GM19468 (cell line): ENCODE data around the gene GALNTL6.

Experiments used
- ATAC-seq: cut with Tn5 transposase; IDR thresholded peaks from one replicate; pipeline ENCODE4 v1.9.1; 2021; ENCODE audit warnings: mild to moderate bottlenecking, moderate library complexity, moderate number of reproducible peaks; ENCODE audit not compliant: unreplicated experiment; ENCODE audit errors: extremely low read depth

GALNTL6 gene

GRCh38 chr4:171875291-171875690 is 62.1 kb downstream of the GALNTL6 start:
- ATAC-seq: no peak

DNA sequence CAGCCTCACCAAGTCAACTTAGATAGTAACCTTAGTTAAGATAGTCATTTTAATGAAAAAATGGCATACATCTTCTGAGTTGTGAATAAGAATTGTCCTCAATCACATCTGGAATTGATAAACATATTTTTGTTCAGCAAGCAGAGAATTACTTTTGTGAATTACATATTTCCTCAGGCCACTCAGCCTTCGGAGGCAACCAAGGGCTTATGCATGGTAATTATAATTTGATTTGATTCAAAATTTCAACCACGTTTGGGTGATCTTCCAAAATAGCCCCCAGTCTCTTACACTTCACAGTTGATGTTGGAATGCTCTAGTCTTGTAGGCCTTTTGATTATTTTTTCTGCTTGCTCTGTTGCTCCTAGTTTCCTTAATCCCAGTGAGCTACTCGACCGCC is 63.4 kb downstream of the GALNTL6 start:
- ATAC-seq: no peak

DNA sequence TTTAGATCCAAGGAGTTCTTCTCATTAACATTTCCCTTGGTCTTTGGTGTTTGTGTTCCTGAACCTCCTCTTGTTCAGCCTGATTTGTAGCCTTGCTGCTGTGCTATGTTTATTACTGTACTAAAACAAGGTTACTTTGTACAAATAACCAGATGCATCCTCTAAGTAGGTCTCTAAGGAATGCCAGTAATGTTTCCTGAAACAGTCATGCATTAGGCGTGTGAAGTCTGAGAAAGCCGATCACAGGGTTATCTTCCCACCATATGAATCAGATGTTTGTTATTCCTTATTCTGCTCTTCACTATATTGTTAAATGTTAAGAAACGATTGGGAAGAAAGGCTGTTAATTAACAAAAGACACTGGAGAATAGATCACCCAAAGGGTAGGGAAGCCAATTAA is 66.9 kb downstream of the GALNTL6 start:
- ATAC-seq: no peak

- no peak for ATAC-seq
Observed at GRCh38 chr4:171889681-171890080, 76.5 kb downstream of the GALNTL6 start.

- peak; percentile 50 for ATAC-seq
Observed at GRCh38 chr4:171891038-171891437, 77.8 kb downstream of the GALNTL6 start.

DNA sequence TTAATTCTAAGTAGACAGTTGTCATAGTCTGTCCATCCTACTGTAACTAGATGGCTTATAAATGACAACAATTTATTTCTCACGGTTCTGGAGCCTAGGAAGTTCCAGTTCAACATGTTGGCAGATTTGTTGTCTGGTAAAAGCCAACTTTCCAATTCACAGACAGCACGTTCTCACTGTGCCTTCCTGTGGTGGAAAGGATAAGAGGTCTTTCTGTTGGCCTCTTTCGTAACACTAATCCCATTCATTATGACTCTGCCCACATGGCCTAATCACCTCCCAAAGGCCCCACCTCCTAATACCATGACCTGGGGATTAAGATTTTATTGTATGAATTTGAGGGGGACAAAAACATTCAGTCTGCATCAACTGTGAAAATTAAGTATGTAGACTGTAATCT is 83.2 kb downstream of the GALNTL6 start:
- no peak for ATAC-seq

DNA sequence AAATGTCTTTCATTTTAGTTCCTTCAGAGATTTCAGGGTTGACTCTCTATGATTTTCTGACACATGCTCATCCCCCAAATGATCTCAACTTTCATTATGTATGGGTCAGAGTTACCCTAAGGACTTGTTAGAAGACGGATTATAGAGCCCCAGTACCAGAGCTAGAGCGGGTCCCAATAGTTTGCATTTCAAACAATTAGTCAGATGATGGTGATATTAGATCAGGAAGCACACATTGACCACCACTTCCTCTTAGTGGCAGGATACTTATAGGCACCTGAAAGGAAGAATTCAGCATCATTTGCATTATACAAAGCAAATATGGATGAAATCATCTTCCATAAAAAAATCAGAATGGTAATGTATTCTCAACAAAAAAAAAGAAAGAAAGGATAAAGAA is 106.1 kb downstream of the GALNTL6 start:
- ATAC-seq: no peak

- ATAC-seq: no peak
Observed at GRCh38 chr4:171920901-171921300, 107.7 kb downstream of the GALNTL6 start.

DNA sequence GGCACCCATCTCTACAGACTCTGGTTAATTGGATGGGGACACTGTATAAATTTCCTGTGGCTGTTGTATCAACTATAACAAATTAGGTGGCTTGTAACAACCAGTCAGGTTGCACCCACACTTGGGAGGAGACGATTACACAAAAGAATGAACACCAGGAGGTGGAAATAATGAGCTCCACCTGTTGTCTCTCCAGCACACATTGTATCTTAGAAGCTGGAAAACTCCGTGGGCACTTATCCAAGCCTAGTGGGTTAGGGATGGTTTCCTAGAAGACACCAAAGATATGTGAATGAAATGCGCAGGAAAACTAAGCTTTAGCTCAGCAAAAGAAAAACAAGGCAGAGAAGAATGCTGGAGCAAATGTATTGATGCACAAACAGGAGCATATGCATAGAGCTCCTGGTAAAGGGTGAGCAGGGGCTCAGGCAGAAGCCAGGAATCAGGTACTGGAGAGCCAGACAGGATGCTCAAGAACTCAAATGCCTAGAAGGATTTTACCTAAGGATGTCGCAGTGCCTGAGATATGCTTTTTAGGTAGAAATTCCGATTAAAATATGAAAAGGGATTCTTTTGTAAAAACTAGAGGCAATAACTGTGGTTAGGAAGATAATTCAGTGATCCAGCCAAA is 111.7 kb downstream of the GALNTL6 start:
- no peak for ATAC-seq

- ATAC-seq: no peak
Observed at GRCh38 chr4:171928336-171928735, 115.1 kb downstream of the GALNTL6 start.

DNA sequence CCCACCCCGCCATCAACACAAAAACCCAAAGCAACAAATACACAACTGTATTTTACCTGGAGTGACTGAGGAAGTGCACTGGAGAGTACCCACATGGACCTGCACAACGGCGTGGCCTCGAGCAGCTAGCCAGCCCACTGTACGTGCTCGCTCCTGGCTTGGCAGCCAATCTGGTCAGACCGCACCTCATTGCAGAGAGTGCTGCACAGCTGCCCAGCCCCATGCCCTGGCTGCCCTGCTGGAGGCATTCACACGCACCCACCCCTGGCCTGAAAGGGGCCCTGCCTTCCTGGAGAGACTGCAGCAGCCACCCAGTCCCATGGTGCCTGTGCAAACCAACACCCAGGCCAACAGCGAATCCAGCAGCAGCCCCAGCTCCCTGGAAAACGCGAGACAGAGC is 116.3 kb downstream of the GALNTL6 start:
- no peak for ATAC-seq

- no peak for ATAC-seq
Observed at GRCh38 chr4:171929907-171930306, 116.7 kb downstream of the GALNTL6 start.

- ATAC-seq: no peak
Observed at GRCh38 chr4:171932238-171932637, 119.0 kb downstream of the GALNTL6 start.

- no peak for ATAC-seq
Observed at GRCh38 chr4:171940656-171941055, 127.5 kb downstream of the GALNTL6 start.

GRCh38 chr4:171947400-171947799 is 134.2 kb downstream of the GALNTL6 start:
- no peak for ATAC-seq

GRCh38 chr4:171948038-171948437 is 134.8 kb downstream of the GALNTL6 start:
- no peak for ATAC-seq

- ATAC-seq: no peak
Observed at GRCh38 chr4:171954650-171955049, 141.4 kb downstream of the GALNTL6 start.

DNA sequence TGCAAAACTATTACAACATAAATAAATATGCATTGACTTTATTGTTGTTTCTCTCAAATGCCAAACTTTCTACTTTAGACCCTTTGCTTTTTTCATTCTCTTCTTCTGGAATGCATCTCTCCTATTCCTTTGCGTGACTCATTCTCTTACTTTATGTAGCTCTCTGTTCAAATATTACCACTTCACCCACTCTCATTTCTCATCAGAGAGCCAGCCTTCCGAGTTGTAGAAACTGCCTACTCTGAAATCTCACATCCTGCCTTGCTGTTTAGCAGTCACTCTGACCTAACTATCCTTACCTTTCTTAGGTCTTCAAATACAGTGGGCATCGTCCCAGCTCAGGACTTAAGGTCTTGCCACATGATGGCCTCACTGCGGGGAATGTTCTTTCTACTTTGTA is 143.5 kb downstream of the GALNTL6 start:
- no peak for ATAC-seq

DNA sequence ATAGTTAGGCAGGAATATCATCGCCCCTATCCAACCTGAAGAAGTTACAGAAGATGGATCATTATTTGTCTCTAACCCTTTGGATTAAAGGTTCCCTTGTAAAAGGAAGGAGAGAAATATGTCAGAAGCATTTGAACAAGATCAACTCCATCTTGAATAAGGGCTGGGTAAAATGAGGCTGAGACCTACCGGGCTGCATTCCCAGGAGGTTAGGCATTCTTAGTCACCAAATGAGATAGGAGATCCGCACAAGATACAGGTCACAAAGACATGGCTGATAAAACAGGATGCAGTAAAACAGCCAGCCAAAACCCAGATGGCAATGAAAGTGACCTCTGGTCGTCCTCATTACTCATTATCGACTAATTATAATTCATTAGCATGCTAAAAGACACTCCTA is 148.9 kb downstream of the GALNTL6 start:
- no peak for ATAC-seq

DNA sequence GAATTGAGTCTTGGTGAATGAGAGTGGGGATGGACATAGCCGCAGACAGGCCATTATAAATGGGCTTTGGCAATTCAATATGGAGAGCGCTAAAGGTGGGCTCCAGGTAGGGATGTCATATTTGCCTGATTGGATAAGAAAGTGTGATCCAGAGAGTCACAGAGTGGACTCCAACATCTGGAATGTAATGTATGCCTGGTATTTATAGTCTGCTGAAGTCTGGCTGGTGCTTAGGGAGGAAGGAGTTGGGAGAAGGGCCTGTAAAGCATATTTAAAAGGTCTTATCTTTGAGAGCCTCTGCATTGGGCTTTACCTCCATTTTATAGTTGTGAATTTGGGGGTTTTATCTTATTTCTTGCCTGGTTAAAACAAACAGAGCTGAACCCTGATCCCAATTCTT is 153.2 kb downstream of the GALNTL6 start:
- ATAC-seq: no peak

DNA sequence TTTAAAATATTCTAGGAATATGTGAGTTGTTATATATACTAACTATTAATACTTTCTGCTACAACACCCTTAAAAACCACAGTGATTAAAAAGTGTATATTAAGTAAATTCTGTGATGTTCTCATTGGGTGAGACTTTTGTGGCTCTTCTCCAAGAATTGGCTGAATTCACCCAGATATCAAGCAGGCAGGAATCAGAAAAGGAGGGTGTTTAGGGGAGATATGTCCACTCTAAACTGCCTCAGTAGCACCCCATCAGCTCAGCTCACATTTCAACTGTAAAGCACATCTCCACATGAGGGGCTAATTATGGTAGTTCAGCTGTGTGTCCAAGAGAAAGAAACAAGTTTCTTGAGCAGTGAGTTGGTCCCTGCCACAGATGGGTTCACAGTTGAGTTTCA is 165.0 kb downstream of the GALNTL6 start:
- ATAC-seq: no peak

DNA sequence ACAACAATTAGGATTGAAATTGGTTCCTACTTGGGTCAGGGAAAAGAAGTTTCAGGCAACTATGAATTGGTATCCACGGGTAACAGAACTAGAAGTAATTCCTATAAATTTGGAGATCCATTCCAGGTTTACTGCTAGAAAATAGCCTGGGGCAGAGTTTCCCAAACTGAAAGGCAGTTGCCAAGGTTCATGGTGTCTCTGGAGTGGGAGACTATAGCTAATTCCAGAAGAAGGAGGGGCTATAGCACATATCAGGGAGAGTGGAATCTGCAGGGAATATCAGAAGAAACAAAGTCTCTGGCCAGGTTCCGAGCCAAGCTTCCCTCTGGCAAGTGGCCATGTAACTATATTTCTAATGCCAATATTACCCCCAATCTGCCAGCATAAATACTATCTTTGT is 166.3 kb downstream of the GALNTL6 start:
- no peak for ATAC-seq

GRCh38 chr4:171981185-171981584 is 168.0 kb downstream of the GALNTL6 start:
- ATAC-seq: no peak
